ENCODE measurements around the gene DOC2A.

DNA sequence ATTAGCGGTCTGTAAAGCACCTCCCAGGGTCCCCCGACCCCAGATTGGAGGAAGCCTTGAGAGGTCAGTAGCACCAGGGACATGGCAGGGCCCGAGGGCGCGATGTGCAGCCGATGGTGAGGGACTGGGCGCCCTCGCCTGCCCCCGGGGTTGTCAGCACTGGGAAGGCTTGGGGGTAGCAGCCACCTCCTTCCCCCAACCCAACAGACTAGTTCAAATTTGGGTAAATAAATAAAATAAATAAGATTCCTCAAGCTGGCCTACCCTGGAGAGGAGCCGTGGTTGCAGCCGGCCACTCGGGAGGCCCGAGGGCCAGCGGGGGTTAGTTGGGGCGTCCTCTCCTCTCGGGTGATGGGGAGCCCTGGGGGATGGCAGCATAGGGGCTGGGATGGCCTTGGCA, 13.6 kb upstream of the DOC2A start:
- TF ChIP-seq CTCF (IDR thresholded peaks at IDR 0.05), result no peak
- TF ChIP-seq POLR2A (IDR thresholded peaks at IDR 0.05), result no peak
